ENCODE results near the gene XPNPEP1. TPM values are rescaled to one million over a fixed set of nuclear protein-coding genes. Genes with fewer than 3 reads are reported as not detected.

The XPNPEP1 gene
- polyA plus RNA-seq, 1 of the 3 experiments (the other 2 are of a cell fraction) = 167 TPM

GRCh38 chr10:109835257-109835656, 88.1 kb downstream of the XPNPEP1 start:
- no peaks in the 10 kb centered on the region for H3F3A ChIP-seq (replicated peaks; ENCODE audit: insufficient read depth)
- no peaks in the 10 kb centered on the region for H3K9me3 ChIP-seq
- WGBS (ENCODE audit: low lambda C conversion rate) = 45% methylated on average over 1 of the region's 1 CpG
- no peaks in the 10 kb centered on the region for H3K4me1 ChIP-seq (ENCODE audit: control insufficient read depth in 1 of 2, insufficient read depth in 2 of 2, low read depth in 1 of 2, low read length in 1 of 2)
- no peaks in the 10 kb centered on the region for H4K20me1 ChIP-seq (ENCODE audit: insufficient read depth)
- no peaks in the 10 kb centered on the region for H3K27me3 ChIP-seq (ENCODE audit: insufficient read depth)
- no peaks in the 10 kb centered on the region for H3K36me3 ChIP-seq (replicated peaks in 1 of 2; ENCODE audit: control insufficient read depth in 1 of 2, insufficient read depth in 2 of 2, low read length in 1 of 2)
- H3K27ac ChIP-seq (ENCODE audit: low read depth in 2 of 2, low read length in 1 of 2) = no peak overlapping the region
- no peaks in the 10 kb centered on the region for H3K79me2 ChIP-seq (ENCODE audit: insufficient read depth)
- no peak overlapping the region for H3K4me2 ChIP-seq
- H3K9ac ChIP-seq = no peak overlapping the region
- POLR2A ChIA-PET = no interaction called here
- no peak overlapping the region for H2AFZ ChIP-seq (ENCODE audit: low read depth)
- no peak overlapping the region for H3K4me3 ChIP-seq (ENCODE audit: low read depth in 2 of 2, low read length in 1 of 2)
- H3K9me2 ChIP-seq = no peaks in the 10 kb centered on the region
- DNase-seq = no peak
- no peak for TF ChIP-seq FOXM1 (IDR thresholded peaks at IDR 0.05; ENCODE audit: low read depth)
- no peak for TF ChIP-seq SMC3 (IDR thresholded peaks at IDR 0.05; ENCODE audit: low read depth, low read length)
- CTCF ChIA-PET = interaction anchor here (0.7 kb wide), 1 partner anchor 28 kb away, joined by 4 read pairs; no protein-coding TSS in a partner anchor

GRCh38 chr10:109831846-109832245, 91.5 kb downstream of the XPNPEP1 start:
- ChIA-PET POLR2A (no interaction called here), CTCF (no interaction called here)
- Histone ChIP-seq H3K27ac (ENCODE audit: low read depth in 2 of 2, low read length in 1 of 2) (no peak overlapping the region), H3K27me3 (ENCODE audit: insufficient read depth) (no peaks in the 10 kb centered on the region), H4K20me1 (ENCODE audit: insufficient read depth) (no peaks in the 10 kb centered on the region), H3K9me2 (no peaks in the 10 kb centered on the region), H3K4me3 (ENCODE audit: low read depth in 2 of 2, low read length in 1 of 2) (no peak overlapping the region), H2AFZ (ENCODE audit: low read depth) (no peak overlapping the region), H3K4me2 (no peak overlapping the region), H3K9ac (no peak overlapping the region), H3F3A (replicated peaks; ENCODE audit: insufficient read depth) (no peaks in the 10 kb centered on the region), H3K4me1 (ENCODE audit: control insufficient read depth in 1 of 2, insufficient read depth in 2 of 2, low read depth in 1 of 2, low read length in 1 of 2) (no peaks in the 10 kb centered on the region), H3K36me3 (replicated peaks in 1 of 2; ENCODE audit: control insufficient read depth in 1 of 2, insufficient read depth in 2 of 2, low read length in 1 of 2) (no peaks in the 10 kb centered on the region), H3K9me3 (no peaks in the 10 kb centered on the region), H3K79me2 (ENCODE audit: insufficient read depth) (no peaks in the 10 kb centered on the region)
- WGBS (ENCODE audit: low lambda C conversion rate) = 50% methylated on average over 9 of the region's 9 CpGs
- no peak for TF ChIP-seq TCF12 (IDR thresholded peaks at IDR 0.05)
- TF ChIP-seq TEAD4 (IDR thresholded peaks at IDR 0.05; ENCODE audit: borderline replicate concordance, insufficient read depth) = no peak
- TF ChIP-seq MAX (IDR thresholded peaks at IDR 0.05; ENCODE audit: low read depth) = no peak
- TF ChIP-seq FOXJ3 (CRISPR knock-in tag; IDR thresholded peaks at IDR 0.05) = no peak
- no peak for TF ChIP-seq CTCF (IDR thresholded peaks at IDR 0.05)
- TF ChIP-seq YY1 (IDR thresholded peaks at IDR 0.05; ENCODE audit: low read depth) = no peak
- TF ChIP-seq, protein P1, sequence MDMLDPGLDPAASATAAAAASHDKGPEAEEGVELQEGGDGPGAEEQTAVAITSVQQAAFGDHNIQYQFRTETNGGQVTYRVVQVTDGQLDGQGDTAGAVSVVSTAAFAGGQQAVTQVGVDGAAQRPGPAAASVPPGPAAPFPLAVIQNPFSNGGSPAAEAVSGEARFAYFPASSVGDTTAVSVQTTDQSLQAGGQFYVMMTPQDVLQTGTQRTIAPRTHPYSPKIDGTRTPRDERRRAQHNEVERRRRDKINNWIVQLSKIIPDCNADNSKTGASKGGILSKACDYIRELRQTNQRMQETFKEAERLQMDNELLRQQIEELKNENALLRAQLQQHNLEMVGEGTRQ (IDR thresholded peaks at IDR 0.05; ENCODE audit: borderline replicate concordance, low read depth, low read length) = no peak
- TF ChIP-seq GATA2 (CRISPR knock-in tag; IDR thresholded peaks at IDR 0.05) = no peak
- no peak for TF ChIP-seq MEF2A (IDR thresholded peaks at IDR 0.05; ENCODE audit: borderline replicate concordance, low read depth)
- no peak for TF ChIP-seq POLR2AphosphoS5 (IDR thresholded peaks at IDR 0.05; ENCODE audit: low read depth, low read length)
- no peak for TF ChIP-seq SMC3 (IDR thresholded peaks at IDR 0.05; ENCODE audit: low read depth, low read length)
- DNase-seq = no peak

Data from SK-N-SH (cell line).